Tibial artery (tissue), 4 donors: ENCODE data around the gene PCDHGB2.
"Not testable (repeated sequence)": the region's sequence is repeated elsewhere in the genome, so short reads cannot be mapped to it uniquely, and the experiment has no call there.

Experiments used
- DNase-seq, 2 donors: peaks; one replicate each; pipeline ENCODE4 v3.0.0-alpha.2; 2019
- H3K27ac ChIP-seq, 2 donors: fragments of 200-600 bp; sonication (generic) in 1 of 2; 1 replicate in 1 of 2; 2 replicates in 1 of 2; pipeline ENCODE4 v1.5.1; 2018 to 2019; ENCODE audit warnings: mild to moderate bottlenecking in 1 of 2
- H3K27me3 ChIP-seq, 2 donors: fragments of 200-600 bp; sonication (generic) in 1 of 2; one replicate each; pipeline versions ENCODE4 v1.5.1 to v1.6.0; 2016 to 2019
- H3K36me3 ChIP-seq, 3 donors: fragments of 200-600 bp; sonication (generic) in 2 of 3; one replicate each; pipeline ENCODE4 v1.5.1; 2016 to 2019; ENCODE audit warnings: mild to moderate bottlenecking in 2 of 3
- H3K4me1 ChIP-seq, 4 donors: fragments of 200-600 bp; sonication (generic) in 2 of 4; 1 replicate in 3 of 4; 2 replicates in 1 of 4; pipeline ENCODE4 v1.5.1; 2016 to 2019
- H3K4me3 ChIP-seq, 2 donors: fragments of 200-600 bp; sonication (generic) in 1 of 2; 1 replicate in 1 of 2; 2 replicates in 1 of 2; pipeline ENCODE4 v1.5.1; 2018 to 2019; ENCODE audit warnings: mild to moderate bottlenecking in 2 of 2
- H3K9me3 ChIP-seq, 3 donors: fragments of 200-600 bp; sonication (generic) in 1 of 3; one replicate each; pipeline ENCODE4 v1.5.1; 2016 to 2019
- CTCF ChIP-seq, 2 experiments: fragments of 200-600 bp in 1 of 2; fragments of 450-650 bp in 1 of 2; IDR thresholded peaks; one replicate each; pipeline ENCODE4 v1.5.1; 2017 to 2019; ENCODE audit warnings: antibody characterized with exemption in 2 of 2, mild to moderate bottlenecking in 1 of 2, moderate library complexity in 1 of 2
- intact Hi-C: fragments of 100-400 bp; cut with DNase I; formaldehyde crosslinking; loops from one replicate; pipeline ENCODE4 v1.15.0; 2023; ENCODE audit warnings: low total_unique reads

PCDHGB2 gene

GRCh38 chr5:141343953-141344463, 15.8 kb upstream of the PCDHGB2 start:
- no peak for TF ChIP-seq CTCF (IDR thresholded peaks at IDR 0.05)
- H3K27me3 ChIP-seq, result no peaks in the 10 kb centered on the region
- no peaks in the 10 kb centered on the region for H3K4me1 ChIP-seq
- intact Hi-C loops, result no loop called here
- H3K36me3 ChIP-seq, result peaks cover 0 to 36% (median 27%) of the 10 kb centered on the region in 3 donors
- peak overlapping the region; percentile 5 to 28 for H3K4me3 ChIP-seq
- no peak overlapping the region for H3K27ac ChIP-seq
- peaks cover 6 to 99% (median 81%) of the 10 kb centered on the region in 3 donors for H3K9me3 ChIP-seq
- DNase-seq, result no peak

- Histone ChIP-seq H3K27ac (no peak overlapping the region), H3K36me3 (peaks cover 0 to 32% (median 28%) of the 10 kb centered on the region in 3 donors), H3K4me3 (no peak overlapping the region), H3K4me1 (no peaks in the 10 kb centered on the region), H3K27me3 (no peaks in the 10 kb centered on the region), H3K9me3 (peaks cover 6 to 99% (median 81%) of the 10 kb centered on the region in 3 donors)
- TF ChIP-seq CTCF (IDR thresholded peaks at IDR 0.05), result no peak
- intact Hi-C loops, result no loop called here
- no peak for DNase-seq
Observed at GRCh38 chr5:141345327-141345726, 14.5 kb upstream of the PCDHGB2 start.

- DNase-seq, intact Hi-C loops, H3K4me1 ChIP-seq, H3K27me3 ChIP-seq, H3K27ac ChIP-seq, H3K4me3 ChIP-seq: not testable (repeated sequence)
- H3K36me3 ChIP-seq, result peaks cover 0 to 32% (median 26%) of the 10 kb centered on the region in 3 donors
- H3K9me3 ChIP-seq, result peaks cover 6 to 99% (median 81%) of the 10 kb centered on the region in 3 donors
Observed at GRCh38 chr5:141346017-141346416, 13.8 kb upstream of the PCDHGB2 start.

DNA sequence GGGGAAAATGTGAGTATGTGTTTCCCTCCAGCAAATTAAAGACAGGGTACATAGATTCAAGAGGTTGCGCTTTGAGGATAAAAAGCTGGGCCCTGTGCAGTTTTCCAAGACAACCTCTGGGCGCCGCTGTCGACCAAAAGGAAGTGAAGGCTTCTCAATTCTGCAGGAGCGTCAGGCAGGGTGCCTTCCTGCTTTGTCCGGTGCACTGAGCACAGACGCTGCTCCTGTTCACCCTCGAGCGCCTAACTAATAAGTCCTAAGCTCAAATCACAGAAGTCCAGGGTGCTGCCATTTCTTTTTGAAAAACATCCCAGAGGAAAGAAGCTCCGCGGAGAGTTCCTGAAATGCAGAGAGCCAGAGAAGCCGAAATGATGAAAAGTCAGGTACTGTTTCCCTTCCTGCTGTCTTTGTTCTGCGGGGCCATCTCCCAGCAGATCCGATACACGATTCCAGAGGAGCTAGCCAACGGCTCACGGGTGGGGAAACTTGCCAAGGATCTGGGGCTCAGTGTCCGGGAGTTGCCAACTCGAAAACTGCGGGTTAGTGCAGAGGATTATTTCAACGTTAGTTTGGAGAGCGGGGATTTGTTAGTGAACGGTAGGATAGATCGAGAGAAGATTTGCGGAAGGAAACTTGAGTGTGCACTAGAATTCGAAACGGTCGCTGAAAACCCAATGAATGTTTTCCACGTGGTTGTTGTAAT, 9.7 kb upstream of the PCDHGB2 start, which contains the start of gene PCDHGB1:
TSS of gene PCDHGB1 (plus strand) at position 183 of the 703 bp plus-strand sequence. CDS start at position 345, 162 bp downstream.
- TF ChIP-seq CTCF (IDR thresholded peaks at IDR 0.05), result peak; percentile 10 to 23
- peaks cover 0 to 3% of the 10 kb centered on the region in 2 donors for H3K27me3 ChIP-seq
- no peak for DNase-seq
- no peaks in the 10 kb centered on the region for H3K4me1 ChIP-seq
- H3K4me3 ChIP-seq, result peak within 1 kb of the TSS; percentile 20 to 34
- intact Hi-C loops, result no loop called here
- peaks cover 3 to 99% (median 87%) of the 10 kb centered on the region in 3 donors for H3K9me3 ChIP-seq
- no peak within 1 kb of the TSS for H3K27ac ChIP-seq
- peaks cover 0 to 20% (median 13%) of the 10 kb centered on the region in 3 donors for H3K36me3 ChIP-seq

DNA sequence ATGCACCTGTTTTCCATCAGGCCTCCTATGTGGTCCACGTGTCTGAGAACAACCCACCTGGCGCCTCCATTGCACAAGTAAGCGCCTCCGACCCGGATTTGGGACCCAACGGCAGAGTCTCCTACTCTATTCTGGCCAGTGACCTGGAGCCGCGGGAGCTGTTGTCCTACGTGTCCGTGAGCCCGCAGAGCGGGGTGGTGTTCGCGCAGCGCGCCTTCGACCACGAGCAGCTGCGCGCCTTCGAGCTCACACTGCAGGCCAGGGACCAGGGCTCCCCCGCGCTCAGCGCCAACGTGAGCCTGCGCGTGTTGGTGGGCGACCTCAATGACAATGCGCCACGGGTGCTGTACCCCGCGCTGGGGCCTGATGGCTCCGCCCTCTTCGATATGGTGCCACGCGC, 8.2 kb upstream of the PCDHGB2 start:
- no peaks in the 10 kb centered on the region for H3K4me1 ChIP-seq
- no peak for TF ChIP-seq CTCF (IDR thresholded peaks at IDR 0.05)
- H3K27ac ChIP-seq, result no peak overlapping the region
- peaks cover 0 to 20% (median 14%) of the 10 kb centered on the region in 3 donors for H3K36me3 ChIP-seq
- peaks cover 0 to 99% (median 87%) of the 10 kb centered on the region in 3 donors for H3K9me3 ChIP-seq
- intact Hi-C loops, result no loop called here
- peaks cover 0 to 3% of the 10 kb centered on the region in 2 donors for H3K27me3 ChIP-seq
- DNase-seq, result no peak
- H3K4me3 ChIP-seq, result no peak overlapping the region

DNA sequence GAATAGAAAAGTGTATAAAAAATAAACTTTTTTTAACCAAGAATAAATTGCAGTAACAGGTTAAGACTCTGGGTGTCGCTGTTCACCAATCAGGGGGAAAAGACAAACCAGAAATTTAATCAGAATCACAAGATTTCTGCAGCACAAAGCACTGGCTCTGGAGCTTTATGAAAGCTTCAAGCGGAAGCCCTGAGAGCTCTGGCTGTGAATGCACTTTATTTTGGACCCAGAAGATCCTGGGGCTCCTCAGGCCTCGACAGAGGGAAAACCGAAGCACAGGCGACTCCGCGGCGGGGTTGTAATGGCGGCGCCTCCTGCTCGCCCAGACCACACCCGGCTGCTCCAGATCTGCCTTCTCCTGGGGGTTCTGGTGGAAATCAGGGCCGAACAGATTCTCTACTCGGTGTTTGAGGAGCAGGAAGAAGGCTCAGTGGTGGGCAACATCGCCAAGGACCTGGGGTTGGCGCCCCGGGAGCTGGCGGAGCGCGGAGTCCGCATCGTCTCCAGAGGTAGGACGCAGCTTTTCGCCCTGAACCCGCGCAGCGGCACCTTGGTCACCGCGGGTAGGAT, 4.8 kb upstream of the PCDHGB2 start, which contains the start of gene PCDHGA4:
TSS of gene PCDHGA4 (plus strand) at position 122 of the 570 bp plus-strand sequence. CDS start at position 209, 87 bp downstream.
- Histone ChIP-seq H3K9me3 (peaks cover 0 to 100% (median 88%) of the 10 kb centered on the region in 3 donors), H3K4me3 (peak within 1 kb of the TSS; percentile 32 to 43), H3K36me3 (peaks cover 0 to 18% (median 7%) of the 10 kb centered on the region in 3 donors), H3K4me1 (no peaks in the 10 kb centered on the region), H3K27ac (no peak within 1 kb of the TSS), H3K27me3 (peaks cover 0 to 3% of the 10 kb centered on the region in 2 donors)
- intact Hi-C loops, result no loop called here
- no peak for TF ChIP-seq CTCF (IDR thresholded peaks at IDR 0.05)
- DNase-seq, result no peak
